MM.1S (cell line): ENCODE data around the gene ADAP1.

ENCODE experiments used
- DNase-seq: peaks from one replicate; pipeline ENCODE4 v3.0.0-alpha.2; 2015
- H2AFZ ChIP-seq: fragments of 300-600 bp; sonication (generic); 2 replicates; pipeline ENCODE4 v1.6.0; 2016; ENCODE audit warnings: antibody characterized with exemption, low read length
- H3F3A ChIP-seq: fragments of 300-600 bp; sonication (generic); 2 replicates; pipeline ENCODE4 v1.6.1; 2016; ENCODE audit warnings: mild to moderate bottlenecking, antibody characterized with exemption, low read length, moderate library complexity, mixed read lengths; ENCODE audit not compliant: insufficient read depth
- H3K27ac ChIP-seq: fragments of 300-600 bp; sonication (generic); 2 replicates; pipeline ENCODE4 v1.5.1; 2016; ENCODE audit warnings: mild to moderate bottlenecking, low read length
- H3K27me3 ChIP-seq: fragments of 300-600 bp; sonication (generic); replicated peaks from 2 replicates; pipeline ENCODE4 v1.6.0; 2016; ENCODE audit warnings: low read length; ENCODE audit not compliant: insufficient read depth
- H3K36me3 ChIP-seq: fragments of 300-600 bp; sonication (generic); replicated peaks from 2 replicates; pipeline ENCODE4 v1.6.1; 2016; ENCODE audit warnings: mild to moderate bottlenecking, low read length, mixed read lengths; ENCODE audit not compliant: insufficient read depth
- H3K4me1 ChIP-seq: fragments of 300-600 bp; sonication (generic); 2 replicates; pipeline ENCODE4 v1.6.1; 2016; ENCODE audit warnings: low read length, mixed read lengths
- H3K4me2 ChIP-seq: fragments of 300-600 bp; sonication (generic); 2 replicates; pipeline ENCODE4 v1.6.0; 2016; ENCODE audit warnings: low read depth, low read length
- H3K4me3 ChIP-seq: fragments of 300-600 bp; sonication (generic); 2 replicates; pipeline ENCODE4 v1.5.1; 2016; ENCODE audit warnings: low read length, mixed read lengths
- H3K79me2 ChIP-seq: fragments of 300-600 bp; sonication (generic); 2 replicates; pipeline ENCODE4 v1.6.1; 2016; ENCODE audit warnings: mixed run types, low read length, mixed read lengths
- H3K9ac ChIP-seq: fragments of 300-600 bp; sonication (generic); 2 replicates; pipeline ENCODE4 v1.6.1; 2016; ENCODE audit warnings: low read length, mixed read lengths
- H3K9me2 ChIP-seq: fragments of 300-600 bp; sonication (generic); replicated peaks from 2 replicates; pipeline ENCODE4 v1.6.1; 2016; ENCODE audit warnings: mild to moderate bottlenecking, low read length, mixed read lengths; ENCODE audit not compliant: insufficient read depth
- H3K9me3 ChIP-seq: fragments of 300-600 bp; sonication (generic); replicated peaks from 2 replicates; pipeline ENCODE4 v1.6.1; 2016; ENCODE audit warnings: mild to moderate bottlenecking, low read length, mixed read lengths; ENCODE audit not compliant: insufficient read depth
- H4K20me1 ChIP-seq: fragments of 300-600 bp; sonication (generic); 2 replicates; pipeline ENCODE4 v1.6.1; 2016; ENCODE audit warnings: mild to moderate bottlenecking, low read length, moderate library complexity, mixed read lengths; ENCODE audit not compliant: insufficient read depth
- CTCF ChIP-seq: fragments of 300-600 bp; sonication (generic); IDR thresholded peaks from 2 replicates; pipeline ENCODE4 v1.5.1; 2016; ENCODE audit warnings: antibody characterized with exemption, low read length, mixed read lengths
- EZH2 ChIP-seq: fragments of 300-600 bp; sonication (generic); optimal IDR thresholded peaks from 2 replicates; pipeline ENCODE3; 2017; ENCODE audit warnings: low read depth, mild to moderate bottlenecking, antibody characterized with exemption, low read length, mixed read lengths
- EZH2phosphoT487 ChIP-seq: fragments of 300-600 bp; sonication (generic); IDR thresholded peaks from 2 replicates; pipeline ENCODE4 v1.6.1; 2018; ENCODE audit warnings: antibody characterized with exemption, low read length

The ADAP1 gene

GRCh38 chr7:952548-953441 lies 1.7 kb downstream of the ADAP1 start:
- no peaks in the 10 kb centered on the region for H3K9me2 ChIP-seq
- H3K9ac ChIP-seq: no peak overlapping the region
- no peaks in the 10 kb centered on the region for H3K79me2 ChIP-seq
- H3K4me3 ChIP-seq: no peak overlapping the region
- peaks cover 4% of the 10 kb centered on the region; the same call in 1 of the 2 replicates for H3K4me1 ChIP-seq
- H4K20me1 ChIP-seq: no peaks in the 10 kb centered on the region
- H3K36me3 ChIP-seq: no peaks in the 10 kb centered on the region
- H3K27ac ChIP-seq: no peak overlapping the region
- H3K9me3 ChIP-seq: no peaks in the 10 kb centered on the region
- H3K27me3 ChIP-seq: peaks cover 37% of the 10 kb centered on the region
- no peak overlapping the region for H3K4me2 ChIP-seq
- H3F3A ChIP-seq: no peaks in the 10 kb centered on the region
- no peak for DNase-seq
- TF ChIP-seq EZH2phosphoT487: no peak
- TF ChIP-seq EZH2: no peak
- TF ChIP-seq CTCF: no peak
- H2AFZ ChIP-seq: no peak overlapping the region

GRCh38 chr7:951881-952547 lies 2.5 kb downstream of the ADAP1 start:
- Histone ChIP-seq H3K9me3 (no peaks in the 10 kb centered on the region), H3K27me3 (peaks cover 33% of the 10 kb centered on the region), H3K4me3 (no peak overlapping the region), H3K79me2 (no peaks in the 10 kb centered on the region), H3K9me2 (no peaks in the 10 kb centered on the region), H2AFZ (no peak overlapping the region), H3K27ac (no peak overlapping the region), H3F3A (no peaks in the 10 kb centered on the region), H3K9ac (no peak overlapping the region), H3K4me2 (no peak overlapping the region), H4K20me1 (no peaks in the 10 kb centered on the region), H3K4me1 (peaks cover 4% of the 10 kb centered on the region; the same call in 1 of the 2 replicates), H3K36me3 (no peaks in the 10 kb centered on the region)
- DNase-seq: no peak
- TF ChIP-seq CTCF (no peak), EZH2 (no peak), EZH2phosphoT487 (no peak)

- Histone ChIP-seq H3K9me2 (no peaks in the 10 kb centered on the region), H3K4me3 (no peak overlapping the region), H3K27ac (0 out of 2 replicates have a peak overlapping the region, but pooled peaks have one; percentile 1), H3K9ac (no peak overlapping the region), H3K4me1 (peaks cover 4% of the 10 kb centered on the region; the same call in 1 of the 2 replicates), H3K9me3 (no peaks in the 10 kb centered on the region), H3K4me2 (0 out of 2 replicates have a peak overlapping the region, but pooled peaks have one; percentile 7), H3K79me2 (no peaks in the 10 kb centered on the region), H3K27me3 (peaks cover 25% of the 10 kb centered on the region), H3K36me3 (no peaks in the 10 kb centered on the region), H3F3A (no peaks in the 10 kb centered on the region), H2AFZ (no peak overlapping the region), H4K20me1 (no peaks in the 10 kb centered on the region)
- no peak for DNase-seq
- TF ChIP-seq EZH2phosphoT487: no peak
These were observed 5.2 kb downstream of the ADAP1 start for GRCh38 chr7:949021-949934.
